Measurements from ENCODE around the gene GRAMD4.

Gene GRAMD4

GRCh38 chr22:46652847-46653331 is 32.7 kb downstream of the GRAMD4 start:
- no peak for TF ChIP-seq CTCF (conservative IDR thresholded peaks at IDR 0.05; ENCODE audit: low read depth, low read length)
- H3K4me3 ChIP-seq (ENCODE audit: low read length), result no peak overlapping the region
- DNase-seq (ENCODE audit: low read depth), result no peak

GRCh38 chr22:46653596-46653995 is 33.4 kb downstream of the GRAMD4 start:
- no peak overlapping the region for H3K4me3 ChIP-seq (ENCODE audit: low read length)
- DNase-seq (ENCODE audit: low read depth), result no peak
- TF ChIP-seq CTCF (conservative IDR thresholded peaks at IDR 0.05; ENCODE audit: low read depth, low read length), result no peak

- no peak overlapping the region for H3K4me3 ChIP-seq (ENCODE audit: low read length)
- no peak for TF ChIP-seq CTCF (conservative IDR thresholded peaks at IDR 0.05; ENCODE audit: low read depth, low read length)
- DNase-seq (ENCODE audit: low read depth), result no peak
Observed at GRCh38 chr22:46654426-46654825, 34.2 kb downstream of the GRAMD4 start.

- DNase-seq (ENCODE audit: low read depth), result no peak
- H3K4me3 ChIP-seq (ENCODE audit: low read length), result no peak overlapping the region
- TF ChIP-seq CTCF (conservative IDR thresholded peaks at IDR 0.05; ENCODE audit: low read depth, low read length), result no peak
Observed at GRCh38 chr22:46654927-46655595, 34.9 kb downstream of the GRAMD4 start.

GRCh38 chr22:46655861-46656608 is 35.8 kb downstream of the GRAMD4 start:
- TF ChIP-seq CTCF (conservative IDR thresholded peaks at IDR 0.05; ENCODE audit: low read depth, low read length), result no peak

GRCh38 chr22:46656856-46657654 is 36.9 kb downstream of the GRAMD4 start:
- H3K4me3 ChIP-seq (ENCODE audit: low read length), result no peak overlapping the region
- TF ChIP-seq CTCF (conservative IDR thresholded peaks at IDR 0.05; ENCODE audit: low read depth, low read length), result no peak
- DNase-seq (ENCODE audit: low read depth), result no peak

More at GRCh38 chr22:46655861-46656608, 35.8 kb downstream of the GRAMD4 start:
- no peak overlapping the region for H3K4me3 ChIP-seq (ENCODE audit: low read length)
- no peak for DNase-seq (ENCODE audit: low read depth)

Measured in retinal pigment epithelial cell (primary cell).